Liver (tissue), 9 donors: ENCODE results near the gene MAN1A2. TPM values are rescaled to one million over a fixed set of nuclear protein-coding genes. Genes with fewer than 3 reads are reported as not detected.
"Not testable (repeated sequence)": the region's sequence is repeated elsewhere in the genome, so short reads cannot be mapped to it uniquely, and the experiment has no call there.

Experiments used
- DNase-seq: peaks from one replicate; pipeline ENCODE4 v3.0.0-alpha.2; 2017; ENCODE audit warnings: low spot score
- H3K27ac ChIP-seq, 2 donors: one replicate each; pipeline ENCODE4 v1.7.0; 2013; ENCODE audit warnings: inconsistent platforms in 2 of 2, low read length in 2 of 2, control low read depth in 1 of 2, low read depth in 1 of 2, mild to moderate bottlenecking in 1 of 2
- H3K27me3 ChIP-seq, 4 donors: one replicate each; pipeline versions ENCODE4 v1.6.1 to v1.7.0; 2013; ENCODE audit warnings: low read length in 3 of 4, inconsistent platforms in 1 of 4, mild to moderate bottlenecking in 1 of 4, moderate library complexity in 1 of 4; ENCODE audit not compliant: control insufficient read depth in 4 of 4, insufficient read depth in 4 of 4
- H3K36me3 ChIP-seq, 4 donors: one replicate each; pipeline versions ENCODE4 v1.6.1 to v1.7.0; 2013; ENCODE audit warnings: low read length in 3 of 4, mild to moderate bottlenecking in 3 of 4, low read depth in 1 of 4, moderate library complexity in 1 of 4; ENCODE audit not compliant: control insufficient read depth in 4 of 4, insufficient read depth in 3 of 4
- H3K4me1 ChIP-seq, 4 donors: one replicate each; pipeline versions ENCODE4 v1.6.1 to v1.7.0; 2013; ENCODE audit warnings: low read length in 3 of 4, mild to moderate bottlenecking in 3 of 4, moderate library complexity in 1 of 4; ENCODE audit not compliant: control insufficient read depth in 4 of 4, insufficient read depth in 4 of 4
- H3K4me3 ChIP-seq, 3 donors: one replicate each; pipeline versions ENCODE4 v1.6.1 to v1.7.0; 2013; ENCODE audit warnings: low read length in 3 of 3, control low read depth in 1 of 3, low read depth in 1 of 3, mild to moderate bottlenecking in 1 of 3
- H3K9ac ChIP-seq, 2 donors: one replicate each; pipeline ENCODE4 v1.7.0; 2013; ENCODE audit warnings: low read length in 2 of 2, mild to moderate bottlenecking in 2 of 2, moderate library complexity in 2 of 2, control low read depth in 1 of 2, low read depth in 1 of 2
- H3K9me3 ChIP-seq, 4 donors: one replicate each; pipeline versions ENCODE4 v1.6.1 to v1.7.0; 2013; ENCODE audit warnings: low read length in 3 of 4; ENCODE audit not compliant: control insufficient read depth in 4 of 4
- EGR1 ChIP-seq, 2 donors: IDR thresholded peaks; 2 replicates each; pipeline ENCODE4 v1.6.1; 2016 to 2018; ENCODE audit warnings: antibody characterized with exemption in 2 of 2, low read depth in 2 of 2
- FOXA1 ChIP-seq: IDR thresholded peaks from 2 replicates; pipeline ENCODE4 v1.6.1; 2016; ENCODE audit warnings: antibody characterized with exemption
- FOXA2 ChIP-seq: IDR thresholded peaks from 2 replicates; pipeline ENCODE4 v1.6.1; 2016; ENCODE audit warnings: antibody characterized with exemption
- GABPA ChIP-seq, 2 donors: IDR thresholded peaks in 1 of 2; conservative IDR thresholded peaks in 1 of 2; 2 replicates each; pipeline ENCODE4 v1.6.1; 2016; ENCODE audit warnings: antibody characterized with exemption in 2 of 2, mild to moderate bottlenecking in 1 of 2, moderate library complexity in 1 of 2
- HNF4A ChIP-seq, 2 donors: conservative IDR thresholded peaks; 2 replicates each; pipeline ENCODE4 v1.6.1; 2016; ENCODE audit warnings: antibody characterized with exemption in 2 of 2, mild to moderate bottlenecking in 2 of 2
- HNF4G ChIP-seq: IDR thresholded peaks from 2 replicates; pipeline ENCODE4 v1.6.1; 2016; ENCODE audit warnings: antibody characterized with exemption
- JUND ChIP-seq, 2 donors: IDR thresholded peaks; 2 replicates each; pipeline ENCODE4 v1.6.1; 2016; ENCODE audit warnings: antibody characterized with exemption in 2 of 2
- NR2F2 ChIP-seq: IDR thresholded peaks from 2 replicates; pipeline ENCODE4 v1.6.1; 2016; ENCODE audit warnings: antibody characterized with exemption
- RAD21 ChIP-seq, 2 donors: IDR thresholded peaks; 2 replicates each; pipeline ENCODE4 v1.6.1; 2016; ENCODE audit warnings: antibody characterized with exemption in 2 of 2, mild to moderate bottlenecking in 2 of 2
- RXRA ChIP-seq, 2 donors: IDR thresholded peaks; 2 replicates each; pipeline ENCODE4 v1.6.1; 2017 to 2018; ENCODE audit warnings: antibody characterized with exemption in 2 of 2, mild to moderate bottlenecking in 1 of 2
- SP1 ChIP-seq: IDR thresholded peaks from 2 replicates; pipeline ENCODE4 v1.6.1; 2018; ENCODE audit warnings: antibody characterized with exemption, mild to moderate bottlenecking
- TAF1 ChIP-seq: conservative IDR thresholded peaks from 2 replicates; pipeline ENCODE4 v1.6.1; 2016; ENCODE audit warnings: antibody characterized with exemption, mild to moderate bottlenecking
- YY1 ChIP-seq: IDR thresholded peaks from 2 replicates; pipeline ENCODE4 v1.6.1; 2016; ENCODE audit warnings: antibody characterized with exemption, mild to moderate bottlenecking
- WGBS: extraction: QIAGEN DNeasy Blood & Tissue Kit; methylation state at CpG from one replicate; pipeline ENCODE4 v1.1.7; 2013; 5-methylcytosine and 5-hydroxymethylcytosine counted together
- polyA plus RNA-seq, 2 donors: library from polyadenylated mRNA; stranded (reverse) in 1 of 2; unstranded in 1 of 2; fragments of 200-250 nt in 1 of 2; fragments of >200 nt in 1 of 2; fragmentation: Nextera tagmentation in 1 of 2; extraction: Ambion mirVana in 1 of 2; gene quantifications; one replicate each; pipeline versions ENCODE4 v1.2.1 to v1.2.3, GENCODE V29; 2013 to 2015
- total RNA-seq, 2 donors: library from RNA; depleted of rRNA; stranded (reverse); fragments of >200 nt; gene quantifications; one replicate each; pipeline ENCODE4 v1.2.3, GENCODE V29; 2014
- TF ChIP-seq, protein P1 (sequence below): fragments of 150-350 bp; IDR thresholded peaks from 2 replicates; pipeline ENCODE4 v1.5.1; 2017; ENCODE audit warnings: improper control_type of control experiment, low read depth, low read length; ENCODE audit not compliant: missing input control
- TF ChIP-seq, protein P2 (sequence below): IDR thresholded peaks from 2 replicates; pipeline ENCODE4 v1.6.1; 2016; ENCODE audit warnings: antibody characterized with exemption
- TF ChIP-seq, protein P3 (sequence below): IDR thresholded peaks from 2 replicates; pipeline ENCODE4 v1.6.1; 2016; ENCODE audit warnings: antibody characterized with exemption
- TF ChIP-seq, protein P4 (sequence below): IDR thresholded peaks from 2 replicates; pipeline ENCODE4 v1.6.1; 2016; ENCODE audit warnings: antibody characterized with exemption, mild to moderate bottlenecking
- TF ChIP-seq, protein P5 (sequence below): IDR thresholded peaks from 2 replicates; pipeline ENCODE4 v1.6.1; 2016; ENCODE audit warnings: antibody characterized with exemption
- donor health status: healthy.
- donor health status: healthy.
- donor health status: healthy.
- donor health status: healthy.
- donor health status: healthy.

MAN1A2 gene
- total and polyA plus RNA-seq, 4 donors: 10.9 to 58.7 (median 25.1) TPM

DNA sequence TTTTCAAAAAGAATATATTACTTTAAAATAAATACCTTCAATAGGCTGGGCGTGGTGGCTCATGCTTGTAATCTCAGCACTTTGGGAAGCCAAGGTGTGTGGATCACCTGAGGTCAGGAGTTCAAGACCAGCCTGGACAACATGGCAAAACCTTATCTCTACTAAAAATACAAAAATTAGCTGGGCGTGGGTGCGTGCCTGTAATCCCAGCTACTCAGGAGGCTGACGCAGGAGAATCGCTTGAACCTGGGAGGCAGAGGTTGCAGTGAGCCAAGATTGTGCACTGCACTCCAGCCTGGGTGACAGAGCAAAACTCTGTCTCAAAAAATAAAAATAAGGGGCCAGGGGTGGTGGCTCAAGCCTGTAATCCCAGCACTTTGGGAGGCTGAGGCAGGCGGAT is 41.2 kb upstream of the MAN1A2 start:
- not testable (repeated sequence) for H3K9me3 ChIP-seq, H3K4me3 ChIP-seq, H3K4me1 ChIP-seq, H3K27me3 ChIP-seq, H3K9ac ChIP-seq, H3K27ac ChIP-seq, DNase-seq, H3K36me3 ChIP-seq
- 93% methylated on average over 6 of the region's 6 CpGs for WGBS

DNA sequence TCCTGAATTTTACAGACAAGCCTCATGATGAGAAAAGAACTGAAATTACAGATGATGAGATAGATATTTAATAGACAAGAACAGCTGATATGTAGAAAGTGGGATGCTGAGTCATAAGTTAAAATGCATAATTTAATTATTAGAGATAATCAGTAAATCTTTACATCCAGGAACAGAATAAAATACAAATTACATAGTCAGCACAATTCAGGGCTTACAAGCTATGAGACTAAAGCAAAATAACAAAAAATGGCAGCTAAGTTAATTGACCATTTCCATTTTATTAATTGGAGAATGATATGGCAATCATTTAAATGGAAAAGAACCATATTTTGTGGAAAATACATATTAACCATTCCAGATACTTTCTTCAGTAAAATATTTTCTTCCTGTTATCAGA is 40.2 kb upstream of the MAN1A2 start:
- Histone ChIP-seq H3K4me1 (no peaks in the 10 kb centered on the region), H3K9me3 (no peaks in the 10 kb centered on the region), H3K4me3 (no peak overlapping the region), H3K9ac (no peak overlapping the region), H3K27ac (no peak overlapping the region), H3K36me3 (no peaks in the 10 kb centered on the region), H3K27me3 (peaks cover 0 to 3% (median 0%) of the 10 kb centered on the region in 4 donors)
- DNase-seq: no peak
- TF ChIP-seq, protein P1, sequence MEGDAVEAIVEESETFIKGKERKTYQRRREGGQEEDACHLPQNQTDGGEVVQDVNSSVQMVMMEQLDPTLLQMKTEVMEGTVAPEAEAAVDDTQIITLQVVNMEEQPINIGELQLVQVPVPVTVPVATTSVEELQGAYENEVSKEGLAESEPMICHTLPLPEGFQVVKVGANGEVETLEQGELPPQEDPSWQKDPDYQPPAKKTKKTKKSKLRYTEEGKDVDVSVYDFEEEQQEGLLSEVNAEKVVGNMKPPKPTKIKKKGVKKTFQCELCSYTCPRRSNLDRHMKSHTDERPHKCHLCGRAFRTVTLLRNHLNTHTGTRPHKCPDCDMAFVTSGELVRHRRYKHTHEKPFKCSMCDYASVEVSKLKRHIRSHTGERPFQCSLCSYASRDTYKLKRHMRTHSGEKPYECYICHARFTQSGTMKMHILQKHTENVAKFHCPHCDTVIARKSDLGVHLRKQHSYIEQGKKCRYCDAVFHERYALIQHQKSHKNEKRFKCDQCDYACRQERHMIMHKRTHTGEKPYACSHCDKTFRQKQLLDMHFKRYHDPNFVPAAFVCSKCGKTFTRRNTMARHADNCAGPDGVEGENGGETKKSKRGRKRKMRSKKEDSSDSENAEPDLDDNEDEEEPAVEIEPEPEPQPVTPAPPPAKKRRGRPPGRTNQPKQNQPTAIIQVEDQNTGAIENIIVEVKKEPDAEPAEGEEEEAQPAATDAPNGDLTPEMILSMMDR: no peak
- TF ChIP-seq HNF4A (conservative IDR thresholded peaks at IDR 0.05): no peak
- TF ChIP-seq FOXA2: no peak

DNA sequence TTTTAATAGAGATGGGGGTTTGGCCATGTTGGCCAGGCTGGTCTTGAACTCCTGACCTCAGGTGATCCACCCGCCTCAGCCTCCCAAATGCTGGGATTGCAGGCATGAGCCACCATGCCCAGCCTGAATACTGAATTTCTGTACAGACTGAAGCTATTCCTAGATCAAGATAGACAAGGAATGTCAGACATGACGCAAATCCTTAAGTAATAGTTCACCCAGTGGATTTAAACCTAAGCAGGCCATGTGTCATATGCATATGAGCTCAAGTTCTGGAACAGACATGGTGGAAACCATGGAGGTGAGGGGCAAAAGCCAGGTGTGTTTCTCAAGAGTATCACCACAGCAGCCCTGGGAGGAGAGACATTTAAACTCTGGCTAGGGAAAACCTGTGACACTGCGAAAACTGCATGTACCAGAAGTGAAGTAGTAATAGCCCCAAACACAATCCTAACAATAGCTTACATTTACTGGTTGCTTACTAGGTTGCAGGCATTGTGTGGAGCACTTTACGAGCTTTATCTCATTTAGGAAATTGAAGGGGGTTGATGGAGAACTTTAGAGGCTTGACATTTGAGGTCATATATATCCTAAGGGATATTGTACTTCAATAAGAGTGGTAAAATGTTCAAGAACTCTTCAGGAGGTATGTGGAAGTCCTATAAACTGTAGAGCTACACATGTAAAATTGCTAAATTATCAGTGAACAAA is 31.7 kb upstream of the MAN1A2 start:
- DNase-seq: no peak
- H3K4me3 ChIP-seq: no peak overlapping the region
- H3K9me3 ChIP-seq: no peaks in the 10 kb centered on the region
- 87% methylated on average over 4 of the region's 4 CpGs for WGBS
- H3K27me3 ChIP-seq: no peaks in the 10 kb centered on the region
- no peak for TF ChIP-seq RAD21 (IDR thresholded peaks at IDR 0.05)
- TF ChIP-seq TAF1: no peak
- no peak for TF ChIP-seq NR2F2
- TF ChIP-seq FOXA2: no peak
- no peak for TF ChIP-seq JUND (IDR thresholded peaks at IDR 0.05)
- TF ChIP-seq, protein P1: no peak
- TF ChIP-seq HNF4G: no peak
- TF ChIP-seq EGR1 (IDR thresholded peaks at IDR 0.05; ENCODE audit: low read depth in 2 of 2): no peak
- TF ChIP-seq YY1: no peak
- no peak for TF ChIP-seq HNF4A (conservative IDR thresholded peaks at IDR 0.05)
- TF ChIP-seq, protein P2, sequence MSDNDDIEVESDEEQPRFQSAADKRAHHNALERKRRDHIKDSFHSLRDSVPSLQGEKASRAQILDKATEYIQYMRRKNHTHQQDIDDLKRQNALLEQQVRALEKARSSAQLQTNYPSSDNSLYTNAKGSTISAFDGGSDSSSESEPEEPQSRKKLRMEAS: no peak
- TF ChIP-seq RXRA (IDR thresholded peaks at IDR 0.05): no peak
- TF ChIP-seq, protein P3, sequence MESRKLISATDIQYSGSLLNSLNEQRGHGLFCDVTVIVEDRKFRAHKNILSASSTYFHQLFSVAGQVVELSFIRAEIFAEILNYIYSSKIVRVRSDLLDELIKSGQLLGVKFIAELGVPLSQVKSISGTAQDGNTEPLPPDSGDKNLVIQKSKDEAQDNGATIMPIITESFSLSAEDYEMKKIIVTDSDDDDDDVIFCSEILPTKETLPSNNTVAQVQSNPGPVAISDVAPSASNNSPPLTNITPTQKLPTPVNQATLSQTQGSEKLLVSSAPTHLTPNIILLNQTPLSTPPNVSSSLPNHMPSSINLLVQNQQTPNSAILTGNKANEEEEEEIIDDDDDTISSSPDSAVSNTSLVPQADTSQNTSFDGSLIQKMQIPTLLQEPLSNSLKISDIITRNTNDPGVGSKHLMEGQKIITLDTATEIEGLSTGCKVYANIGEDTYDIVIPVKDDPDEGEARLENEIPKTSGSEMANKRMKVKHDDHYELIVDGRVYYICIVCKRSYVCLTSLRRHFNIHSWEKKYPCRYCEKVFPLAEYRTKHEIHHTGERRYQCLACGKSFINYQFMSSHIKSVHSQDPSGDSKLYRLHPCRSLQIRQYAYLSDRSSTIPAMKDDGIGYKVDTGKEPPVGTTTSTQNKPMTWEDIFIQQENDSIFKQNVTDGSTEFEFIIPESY: no peak
- TF ChIP-seq SP1: no peak
- TF ChIP-seq, protein P4, sequence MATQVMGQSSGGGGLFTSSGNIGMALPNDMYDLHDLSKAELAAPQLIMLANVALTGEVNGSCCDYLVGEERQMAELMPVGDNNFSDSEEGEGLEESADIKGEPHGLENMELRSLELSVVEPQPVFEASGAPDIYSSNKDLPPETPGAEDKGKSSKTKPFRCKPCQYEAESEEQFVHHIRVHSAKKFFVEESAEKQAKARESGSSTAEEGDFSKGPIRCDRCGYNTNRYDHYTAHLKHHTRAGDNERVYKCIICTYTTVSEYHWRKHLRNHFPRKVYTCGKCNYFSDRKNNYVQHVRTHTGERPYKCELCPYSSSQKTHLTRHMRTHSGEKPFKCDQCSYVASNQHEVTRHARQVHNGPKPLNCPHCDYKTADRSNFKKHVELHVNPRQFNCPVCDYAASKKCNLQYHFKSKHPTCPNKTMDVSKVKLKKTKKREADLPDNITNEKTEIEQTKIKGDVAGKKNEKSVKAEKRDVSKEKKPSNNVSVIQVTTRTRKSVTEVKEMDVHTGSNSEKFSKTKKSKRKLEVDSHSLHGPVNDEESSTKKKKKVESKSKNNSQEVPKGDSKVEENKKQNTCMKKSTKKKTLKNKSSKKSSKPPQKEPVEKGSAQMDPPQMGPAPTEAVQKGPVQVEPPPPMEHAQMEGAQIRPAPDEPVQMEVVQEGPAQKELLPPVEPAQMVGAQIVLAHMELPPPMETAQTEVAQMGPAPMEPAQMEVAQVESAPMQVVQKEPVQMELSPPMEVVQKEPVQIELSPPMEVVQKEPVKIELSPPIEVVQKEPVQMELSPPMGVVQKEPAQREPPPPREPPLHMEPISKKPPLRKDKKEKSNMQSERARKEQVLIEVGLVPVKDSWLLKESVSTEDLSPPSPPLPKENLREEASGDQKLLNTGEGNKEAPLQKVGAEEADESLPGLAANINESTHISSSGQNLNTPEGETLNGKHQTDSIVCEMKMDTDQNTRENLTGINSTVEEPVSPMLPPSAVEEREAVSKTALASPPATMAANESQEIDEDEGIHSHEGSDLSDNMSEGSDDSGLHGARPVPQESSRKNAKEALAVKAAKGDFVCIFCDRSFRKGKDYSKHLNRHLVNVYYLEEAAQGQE: no peak
- TF ChIP-seq, protein P5, sequence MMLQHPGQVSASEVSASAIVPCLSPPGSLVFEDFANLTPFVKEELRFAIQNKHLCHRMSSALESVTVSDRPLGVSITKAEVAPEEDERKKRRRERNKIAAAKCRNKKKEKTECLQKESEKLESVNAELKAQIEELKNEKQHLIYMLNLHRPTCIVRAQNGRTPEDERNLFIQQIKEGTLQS: no peak
- no peak for TF ChIP-seq FOXA1
- no peak for TF ChIP-seq GABPA (IDR thresholded peaks at IDR 0.05 in 1 of 2, conservative IDR thresholded peaks at IDR 0.05 in 1 of 2)
- H3K27ac ChIP-seq: no peak overlapping the region
- H3K36me3 ChIP-seq: no peaks in the 10 kb centered on the region
- peaks cover 0 to 1% (median 0%) of the 10 kb centered on the region in 4 donors for H3K4me1 ChIP-seq
- H3K9ac ChIP-seq: no peak overlapping the region
